GM18498 (cell line): ENCODE measurements around the gene USP25.
A peak's percentile ranks its signal among the peaks of the same experiment; 100 is the strongest.

ENCODE experiments used
- ATAC-seq: cut with Tn5 transposase; IDR thresholded peaks from one replicate; pipeline ENCODE4 v1.9.1; 2021; ENCODE audit warnings: mild to moderate bottlenecking, moderate library complexity; ENCODE audit not compliant: unreplicated experiment

Gene USP25

DNA sequence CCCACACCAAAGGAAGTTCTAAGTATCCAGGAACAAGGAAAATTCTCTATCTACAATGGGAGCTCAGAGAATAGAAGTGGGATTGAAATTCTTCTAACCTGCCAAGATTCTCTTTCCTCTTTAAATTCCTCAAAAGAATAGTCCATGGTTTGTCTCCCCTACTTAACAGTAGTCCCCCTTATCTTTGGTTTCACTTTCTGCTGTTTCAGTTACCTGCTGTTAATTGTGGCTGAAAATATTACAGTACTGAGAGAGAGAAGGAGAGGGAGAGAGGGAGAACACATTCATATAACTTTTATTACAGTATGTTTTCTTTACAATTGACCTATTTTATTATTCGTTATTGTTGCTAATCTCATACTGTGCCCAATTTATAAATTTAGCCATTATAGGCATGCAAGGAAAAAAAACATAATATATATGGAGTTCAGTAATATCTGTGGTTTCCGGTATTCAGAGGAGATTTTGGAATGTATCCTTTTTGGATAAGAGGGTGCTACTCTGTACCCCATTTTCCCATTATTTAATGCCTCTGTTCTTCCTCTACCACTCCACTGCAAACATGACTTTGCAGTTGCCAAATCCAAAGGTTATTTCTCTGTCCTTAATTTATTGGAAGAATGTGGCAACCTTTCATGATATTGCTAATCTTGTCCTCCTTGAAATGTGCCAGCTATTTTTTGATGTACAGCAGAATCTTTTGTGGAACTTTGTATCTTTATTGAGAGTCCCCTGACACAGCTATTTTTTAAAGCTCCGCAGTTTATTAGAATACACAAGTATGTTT is 68.0 kb downstream of the USP25 start:
- ATAC-seq = peak; percentile 44

DNA sequence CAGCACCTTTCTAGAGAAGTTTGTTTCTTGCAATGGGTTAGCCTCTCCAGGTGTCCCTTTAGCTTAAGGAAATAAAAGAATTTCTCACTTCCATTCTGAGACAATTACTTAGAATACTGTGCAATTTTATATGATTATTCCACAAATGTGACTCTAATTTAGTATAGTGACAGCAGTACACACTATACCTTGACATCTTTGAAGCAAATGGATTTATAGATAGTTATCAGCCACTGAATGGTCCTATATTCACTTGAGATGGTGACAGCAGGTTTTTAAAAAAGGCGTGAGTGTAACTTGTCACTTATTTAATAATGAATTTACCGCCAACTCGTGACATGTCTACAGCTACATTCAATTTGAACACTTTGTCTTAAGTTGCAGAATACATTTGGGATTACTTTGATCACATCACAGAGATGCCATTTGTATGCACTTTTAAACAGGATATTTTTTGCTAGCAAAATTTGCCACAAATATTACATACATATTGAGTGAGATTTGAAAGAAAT is 71.6 kb downstream of the USP25 start:
- no peak for ATAC-seq

DNA sequence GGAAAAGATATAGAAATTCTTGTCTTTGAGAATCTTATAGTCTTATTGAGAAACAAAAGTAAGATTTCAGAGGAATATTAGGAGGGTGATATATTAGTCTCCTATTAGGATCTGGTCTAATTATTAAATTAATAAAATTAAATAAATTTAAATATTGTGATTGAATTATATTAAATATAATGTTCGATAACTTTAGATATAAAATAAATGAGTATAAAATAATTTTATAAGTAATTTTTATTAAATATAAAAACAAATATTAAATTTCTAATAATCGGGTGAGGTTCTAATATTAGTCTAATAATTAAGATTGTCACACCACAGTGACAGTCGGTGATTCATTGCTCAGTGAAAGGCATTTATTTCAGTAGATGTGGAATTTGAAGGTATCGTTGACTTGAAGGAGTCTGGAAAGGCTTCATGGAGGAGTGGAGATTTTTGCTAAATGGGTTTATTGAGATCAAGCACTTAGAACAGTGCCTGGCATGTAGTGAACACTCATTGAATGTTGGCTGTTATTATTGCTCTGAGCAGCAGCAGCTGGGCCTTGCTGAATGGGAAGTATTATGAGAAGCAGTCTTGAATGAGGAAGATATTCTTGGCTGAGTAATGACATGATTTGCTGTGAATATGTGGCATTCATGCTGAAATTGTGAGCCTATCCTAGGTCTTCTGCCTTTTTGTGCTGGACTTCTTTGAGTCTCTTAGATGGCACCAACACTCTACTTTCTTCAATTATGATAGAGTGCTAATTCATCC is 74.6 kb downstream of the USP25 start:
- ATAC-seq = no peak

DNA sequence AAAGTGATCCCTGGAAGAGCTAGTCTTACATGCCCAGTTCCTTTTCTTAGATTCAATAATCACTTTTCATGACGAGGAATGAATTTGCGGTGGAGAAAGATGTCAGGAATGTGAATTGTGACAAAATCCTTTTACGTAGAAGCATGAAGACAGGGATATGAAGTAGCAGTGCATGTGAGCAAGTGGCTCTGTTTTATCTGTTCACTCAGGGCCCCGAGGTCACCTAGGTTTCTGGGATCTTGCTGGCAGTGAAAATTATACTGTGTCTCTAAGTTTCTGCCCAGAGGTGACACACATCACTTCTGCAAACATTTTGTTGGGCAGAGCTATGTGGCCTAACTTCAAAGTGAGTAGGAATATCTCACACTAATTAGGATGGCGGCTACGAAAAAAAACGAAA is 79.3 kb downstream of the USP25 start:
- no peak for ATAC-seq

DNA sequence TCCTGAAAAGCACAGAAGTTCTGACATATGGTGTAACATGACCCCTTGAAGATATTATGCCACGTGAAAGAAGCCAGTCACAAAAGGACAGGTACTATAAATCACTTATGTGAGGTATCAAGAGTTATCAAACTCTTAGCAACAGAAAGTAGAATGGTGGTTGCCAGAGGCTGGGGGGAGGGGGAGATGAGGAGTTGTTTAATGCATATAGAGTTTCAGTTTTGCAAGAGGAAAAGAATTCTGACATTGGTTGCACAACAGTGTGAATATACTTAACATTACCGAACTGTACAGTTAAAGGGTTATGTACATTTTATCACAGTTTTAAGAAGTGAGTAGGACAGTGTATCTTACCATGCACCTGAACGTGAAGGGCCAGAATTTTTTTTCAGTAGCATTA is 80.0 kb downstream of the USP25 start:
- no peak for ATAC-seq

DNA sequence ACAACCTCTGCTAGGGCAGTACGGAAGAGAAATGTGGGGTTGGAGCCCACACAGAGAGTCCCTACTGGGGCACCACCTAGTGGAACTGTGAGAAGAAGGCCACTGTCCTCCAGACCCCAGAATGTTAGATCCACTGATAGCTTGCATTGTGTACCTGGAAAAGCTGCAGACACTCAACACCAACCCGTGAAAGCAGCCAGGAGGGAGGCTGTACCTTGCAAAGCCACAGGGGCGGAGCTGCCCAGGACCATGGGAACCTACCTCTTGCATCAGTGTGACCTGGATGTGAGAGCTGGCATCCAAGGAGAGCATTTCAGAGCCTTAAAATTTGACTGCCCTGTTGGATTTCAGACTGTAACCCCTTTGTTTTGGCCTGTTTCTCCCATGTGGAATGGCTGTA is 85.5 kb downstream of the USP25 start:
- ATAC-seq = no peak

DNA sequence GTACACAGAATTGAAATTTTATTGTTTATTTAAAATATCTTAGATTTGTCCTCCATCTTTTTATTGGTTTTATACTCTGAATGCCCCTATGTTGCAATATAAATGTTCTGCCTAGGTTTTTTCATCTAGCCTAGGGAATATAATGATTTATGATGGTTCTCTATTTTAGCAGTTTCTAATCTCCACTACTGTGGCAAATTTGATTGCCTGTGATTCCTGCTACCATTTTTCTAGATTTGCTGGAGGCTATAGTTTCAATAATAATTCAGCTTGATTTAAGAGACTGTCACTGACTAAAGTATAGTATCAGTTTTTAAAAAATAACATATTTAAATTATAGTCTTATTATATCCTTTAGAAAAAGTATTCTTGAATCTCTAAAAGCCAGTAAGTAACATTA is 90.5 kb downstream of the USP25 start:
- ATAC-seq = no peak

DNA sequence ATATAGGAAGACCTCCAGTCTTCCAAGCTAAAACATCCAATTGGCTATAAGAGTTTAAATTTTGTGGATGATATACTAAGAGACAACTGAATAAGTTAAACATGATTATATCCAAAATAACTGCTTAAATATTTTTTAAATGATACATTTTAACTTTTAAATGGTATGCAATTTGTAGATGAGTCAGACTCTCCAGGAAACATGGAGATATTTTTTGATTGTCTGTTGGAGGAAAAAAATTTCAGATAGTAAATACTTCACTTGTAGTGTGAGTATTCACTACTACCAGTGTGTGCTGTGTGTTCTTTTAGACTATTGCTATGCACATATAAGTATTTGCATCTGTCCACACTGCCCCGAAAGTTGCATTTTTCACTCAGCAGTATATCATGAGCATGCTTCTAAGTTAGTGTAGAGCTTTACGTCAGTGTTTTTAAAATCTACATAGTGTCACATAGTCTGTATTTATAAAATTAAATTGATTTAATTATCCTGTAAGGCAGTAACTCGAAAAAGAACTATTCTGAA is 91.1 kb downstream of the USP25 start:
- ATAC-seq = no peak

DNA sequence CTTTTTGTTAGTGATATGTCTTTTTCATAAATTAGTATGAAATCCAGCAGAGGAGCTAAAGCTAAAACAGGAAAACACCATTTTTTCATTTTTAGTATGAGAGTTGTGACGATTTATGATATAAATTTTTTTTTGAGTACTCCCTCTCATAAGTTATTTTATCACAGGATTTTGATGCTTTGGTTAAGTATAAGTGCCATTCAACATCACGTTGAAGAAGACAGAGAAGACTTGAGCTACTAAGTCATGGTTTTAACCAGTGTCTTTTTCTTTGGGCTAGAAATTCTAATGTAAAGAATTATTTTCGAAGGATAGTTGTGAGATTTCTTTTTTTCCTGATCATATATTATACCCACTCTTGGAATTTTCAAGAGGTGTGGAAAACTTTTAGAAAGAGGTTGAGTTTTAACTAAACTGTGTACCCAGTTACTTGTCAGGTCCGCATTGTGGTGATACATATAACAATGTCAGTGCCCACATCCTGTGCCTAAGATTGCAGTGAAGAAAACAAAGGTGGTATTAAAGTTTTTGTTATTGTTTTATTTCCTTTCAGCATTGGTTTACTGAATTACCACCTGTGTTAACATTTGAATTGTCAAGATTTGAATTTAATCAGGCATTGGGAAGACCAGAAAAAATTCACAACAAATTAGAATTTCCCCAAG is 93.8 kb downstream of the USP25 start:
- ATAC-seq = no peak

DNA sequence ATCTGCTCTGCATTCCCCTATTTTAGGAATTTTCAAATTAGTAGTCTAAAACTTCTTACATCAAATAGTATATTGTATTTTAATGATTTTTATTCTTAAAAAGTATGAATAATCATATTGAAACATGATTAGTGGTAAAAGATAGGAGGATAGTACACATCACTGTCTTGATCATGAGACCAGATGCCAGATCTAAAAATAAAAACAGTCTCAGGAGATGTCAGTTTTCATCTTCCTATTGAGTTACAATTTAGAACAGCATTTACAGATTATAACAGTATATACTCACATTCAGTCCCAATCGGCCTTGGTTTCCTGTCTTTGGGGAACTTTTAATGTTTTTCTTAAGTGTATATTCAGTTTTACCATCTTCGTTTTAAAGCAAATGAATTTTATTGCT is 95.9 kb downstream of the USP25 start:
- ATAC-seq = no peak

DNA sequence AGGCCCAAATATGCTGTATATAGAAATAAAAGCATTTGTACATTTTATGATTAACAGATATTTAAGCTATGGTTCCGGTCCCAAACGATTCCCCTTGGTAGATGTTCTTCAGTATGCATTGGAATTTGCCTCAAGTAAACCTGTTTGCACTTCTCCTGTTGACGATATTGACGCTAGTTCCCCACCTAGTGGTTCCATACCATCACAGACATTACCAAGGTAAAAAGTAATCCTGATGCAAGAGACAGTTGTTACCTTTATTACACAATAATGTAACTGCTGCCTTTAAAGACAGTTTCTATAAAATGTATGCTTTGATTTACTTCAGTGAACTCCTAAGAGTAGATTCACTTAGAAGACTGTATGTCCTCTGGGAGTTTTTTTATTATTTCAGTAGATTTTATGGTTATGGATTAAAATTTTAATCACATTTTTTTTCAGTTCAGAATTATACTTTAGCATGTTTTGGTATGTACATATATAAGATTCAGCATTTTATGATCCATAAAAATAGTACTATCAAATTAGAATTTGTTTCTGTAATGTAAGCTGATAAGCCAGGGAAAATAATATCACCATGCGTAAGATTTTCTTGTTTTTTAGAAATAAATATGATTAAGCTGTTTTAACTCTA is 96.5 kb downstream of the USP25 start:
- ATAC-seq = peak; percentile 69

DNA sequence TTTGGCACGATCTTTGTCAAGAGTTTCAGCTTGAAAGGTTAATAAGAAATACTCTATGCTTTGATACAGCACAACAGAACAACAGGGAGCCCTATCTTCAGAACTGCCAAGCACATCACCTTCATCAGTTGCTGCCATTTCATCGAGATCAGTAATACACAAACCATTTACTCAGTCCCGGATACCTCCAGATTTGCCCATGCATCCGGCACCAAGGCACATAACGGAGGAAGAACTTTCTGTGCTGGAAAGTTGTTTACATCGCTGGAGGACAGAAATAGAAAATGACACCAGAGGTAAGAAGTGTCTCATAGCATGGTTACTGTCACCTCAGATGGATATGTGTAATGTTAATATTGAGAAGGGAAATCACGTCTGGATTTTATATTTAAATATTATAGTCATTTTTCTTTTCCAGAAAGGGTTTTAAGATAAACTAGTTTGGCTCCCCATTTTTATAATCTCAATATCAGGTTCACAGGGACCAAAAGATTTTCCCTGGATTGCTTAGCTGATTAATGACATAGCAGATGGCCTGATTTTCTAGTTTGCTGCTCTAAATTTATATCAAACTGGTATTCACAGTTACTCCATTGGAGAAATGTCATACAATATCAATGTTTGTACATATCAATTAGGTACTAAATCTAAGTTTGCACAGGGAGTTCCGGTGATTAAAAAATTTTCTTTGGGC is 97.3 kb downstream of the USP25 start:
- no peak for ATAC-seq

DNA sequence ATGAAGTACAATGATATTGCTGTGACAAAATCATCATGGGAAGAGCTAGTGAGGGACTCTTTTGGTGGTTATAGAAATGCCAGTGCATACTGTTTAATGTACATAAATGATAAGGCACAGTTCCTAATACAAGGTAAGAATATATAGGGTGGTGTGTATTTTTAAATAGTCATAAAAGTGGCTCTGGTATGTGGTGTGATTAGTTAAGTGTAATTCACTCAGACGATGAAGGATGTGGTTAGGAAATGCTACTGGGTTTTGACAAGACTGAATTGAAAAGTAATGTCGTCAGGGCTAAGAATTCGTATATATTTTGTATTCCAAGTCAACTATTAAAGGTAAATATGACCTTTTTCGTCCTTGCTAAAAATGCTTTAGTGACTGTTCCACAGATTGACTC is 101.7 kb downstream of the USP25 start:
- no peak for ATAC-seq

DNA sequence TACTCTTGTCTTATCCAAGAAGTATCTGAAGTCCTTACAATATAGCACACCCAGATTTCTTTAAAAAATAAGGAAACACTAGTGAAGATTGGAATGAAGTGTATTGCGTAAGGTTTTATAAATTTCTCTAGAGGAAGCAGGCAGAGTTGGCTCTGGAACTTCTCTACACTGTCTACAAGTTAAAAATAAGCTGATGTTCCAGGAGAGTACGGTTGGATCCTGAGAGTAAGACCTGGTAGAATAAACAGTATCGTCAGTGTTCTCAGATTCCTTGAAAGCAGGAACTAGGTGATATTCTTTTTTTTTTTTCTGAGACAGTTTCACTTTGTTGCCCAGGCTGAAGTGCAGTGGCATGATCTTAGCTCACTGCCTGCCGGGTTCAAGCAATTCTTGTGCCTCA is 107.9 kb downstream of the USP25 start:
- ATAC-seq = no peak

DNA sequence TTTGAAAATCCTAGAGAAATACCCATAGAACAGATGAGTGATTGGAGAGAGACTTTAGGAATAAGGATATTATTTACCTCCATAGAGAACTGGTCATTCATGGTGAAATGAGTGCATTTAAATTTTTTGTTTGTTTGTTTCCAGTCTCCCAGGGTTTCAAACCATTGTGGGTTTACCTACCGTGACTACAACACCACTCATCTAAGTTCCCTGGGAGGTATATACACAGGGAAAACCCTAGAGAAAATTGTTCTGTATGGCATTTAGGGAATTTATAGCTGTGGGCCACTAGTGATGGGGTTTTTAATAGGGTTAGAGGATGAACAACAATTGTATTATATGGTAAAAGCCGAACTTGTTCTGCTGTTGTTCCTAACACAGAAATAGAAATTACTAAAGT is 109.2 kb downstream of the USP25 start:
- no peak for ATAC-seq

DNA sequence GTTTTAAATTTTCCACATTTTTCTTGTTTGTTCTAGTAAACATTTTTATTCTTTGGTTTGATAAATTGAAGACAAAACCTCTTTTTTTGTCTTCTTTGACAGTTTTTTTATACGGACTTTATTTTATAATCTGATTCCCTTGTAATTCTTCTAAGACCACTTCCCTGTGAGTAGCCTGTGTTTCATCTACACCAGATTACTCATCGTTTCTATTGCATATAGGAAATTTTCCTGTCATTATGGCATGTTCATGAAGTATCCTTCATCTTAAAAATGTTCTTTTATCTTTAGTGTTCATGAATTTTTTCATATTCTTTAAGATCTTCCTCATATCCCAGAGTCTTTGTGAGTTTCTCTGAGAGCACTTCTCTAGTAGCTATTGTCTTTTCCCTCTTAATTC is 109.8 kb downstream of the USP25 start:
- ATAC-seq = no peak

DNA sequence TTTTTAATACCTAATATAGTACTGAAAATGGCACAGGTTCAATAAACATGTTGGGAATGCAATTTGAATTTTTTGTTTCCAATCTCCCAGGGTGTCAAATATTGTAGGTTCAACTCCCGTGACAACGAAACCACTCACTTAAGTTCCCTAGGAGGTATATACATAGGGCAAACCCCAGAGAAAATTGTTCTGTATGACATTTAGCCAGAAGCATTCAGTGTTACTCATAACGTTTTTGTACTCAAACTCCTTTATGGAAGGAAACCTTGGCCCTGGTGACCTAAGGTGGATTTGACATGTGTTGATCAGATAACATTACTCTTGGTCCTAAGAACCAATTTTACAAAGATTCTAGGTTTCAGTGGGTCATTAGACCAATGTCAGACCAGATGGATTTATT is 110.6 kb downstream of the USP25 start:
- no peak for ATAC-seq

DNA sequence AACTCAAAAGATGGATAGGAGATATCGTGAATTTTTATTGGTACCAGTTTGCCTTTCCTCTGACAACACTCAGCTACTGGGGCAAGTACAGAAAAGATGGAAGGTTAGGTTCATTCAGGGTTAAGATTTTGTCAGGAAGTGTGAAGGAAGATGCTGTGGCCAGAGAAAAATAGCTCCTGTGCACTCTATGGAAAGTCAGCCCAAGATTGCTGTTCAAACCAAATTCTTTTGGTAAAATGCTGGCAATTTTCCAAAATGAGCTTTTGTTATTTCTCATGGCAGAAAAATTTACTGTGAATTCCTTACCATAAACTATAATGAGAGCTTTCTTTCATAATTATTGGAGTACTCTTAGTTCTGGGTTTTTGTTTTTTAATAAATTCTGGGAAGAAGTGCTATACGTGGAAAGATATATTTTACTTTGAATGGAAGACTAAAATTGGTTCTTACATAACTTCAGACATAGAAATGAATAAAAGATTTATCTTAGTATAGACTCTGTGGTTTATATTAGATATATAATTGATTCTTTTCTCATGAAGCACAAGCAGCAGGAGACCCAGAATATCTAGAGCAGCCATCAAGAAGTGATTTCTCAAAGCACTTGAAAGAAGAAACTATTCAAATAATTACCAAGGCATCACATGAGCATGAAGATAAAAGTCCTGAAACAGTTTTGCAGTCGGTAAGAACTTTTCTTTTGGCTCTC is 112.2 kb downstream of the USP25 start:
- ATAC-seq = no peak

DNA sequence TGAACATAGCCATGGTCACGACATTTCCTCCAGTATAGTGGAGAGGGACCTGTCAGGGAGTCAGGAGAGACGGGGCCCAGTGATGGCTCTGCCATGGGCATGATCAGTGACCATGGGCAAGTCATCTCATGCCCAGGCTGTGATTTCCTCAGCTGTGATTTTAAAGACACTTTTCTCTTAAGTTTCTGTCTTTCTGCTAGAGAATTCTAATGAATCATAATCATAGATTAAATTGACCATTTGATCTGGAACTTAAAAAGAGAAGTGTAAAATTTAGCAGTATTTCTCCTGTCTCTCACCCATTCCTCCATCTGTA is 112.7 kb downstream of the USP25 start:
- no peak for ATAC-seq

DNA sequence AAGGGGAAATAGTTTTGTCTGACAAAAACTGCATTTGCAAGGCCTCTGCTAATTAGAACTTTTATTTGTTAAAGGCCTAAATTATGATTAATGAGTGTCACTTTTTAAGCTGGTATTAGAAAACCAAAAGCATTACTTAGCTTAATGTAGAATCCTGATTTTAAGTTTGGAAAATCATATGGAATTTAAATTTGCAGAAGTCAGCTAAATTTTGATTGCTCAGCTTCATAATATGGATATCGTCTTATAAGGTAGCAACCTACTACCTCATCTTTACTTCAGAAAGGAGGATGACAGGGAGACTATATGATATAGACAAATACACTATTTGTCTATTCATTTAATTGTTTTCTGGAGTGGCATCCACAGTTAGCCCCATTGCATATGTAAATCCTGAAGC is 114.0 kb downstream of the USP25 start:
- no peak for ATAC-seq
